T-helper 22 cell (primary cell): ENCODE measurements around the gene GOLGA8A.
"Not testable (repeated sequence)": the region's sequence is repeated elsewhere in the genome, so short reads cannot be mapped to it uniquely, and the experiment has no call there.

Source experiments
- DNase-seq: peaks from one replicate; pipeline ENCODE4 v3.0.0-alpha.2; 2020; ENCODE audit warnings: low read depth

GOLGA8A gene

GRCh38 chr15:34409511-34409910 lies 28.1 kb downstream of the GOLGA8A start:
- DNase-seq = not testable (repeated sequence)

- DNase-seq = not testable (repeated sequence)
Observed at GRCh38 chr15:34408973-34409372, 28.6 kb downstream of the GOLGA8A start.

- not testable (repeated sequence) for DNase-seq
Observed at GRCh38 chr15:34403899-34404298, 33.7 kb downstream of the GOLGA8A start.

GRCh38 chr15:34403160-34403598 lies 34.4 kb downstream of the GOLGA8A start:
- DNase-seq = not testable (repeated sequence)

- not testable (repeated sequence) for DNase-seq
Observed at GRCh38 chr15:34397637-34398259, 39.9 kb downstream of the GOLGA8A start.

GRCh38 chr15:34392981-34393380 lies 44.6 kb downstream of the GOLGA8A start:
- DNase-seq = not testable (repeated sequence)

GRCh38 chr15:34389594-34390086 lies 48.0 kb downstream of the GOLGA8A start:
- not testable (repeated sequence) for DNase-seq
